AG09319 (cell line): Measurements from ENCODE around the gene EMID1.

Experiments
- DNase-seq: peaks from one replicate; pipeline ENCODE4 v3.0.0-alpha.2; 2010; ENCODE audit warnings: low read depth; ENCODE audit errors: extremely low read depth
- TF ChIP-seq, protein P1 (sequence below): IDR thresholded peaks from 2 replicates; pipeline ENCODE4 v1.5.1; 2011; ENCODE audit warnings: low read depth, mild to moderate bottlenecking, inconsistent platforms, low read length, moderate library complexity

The EMID1 gene

DNA sequence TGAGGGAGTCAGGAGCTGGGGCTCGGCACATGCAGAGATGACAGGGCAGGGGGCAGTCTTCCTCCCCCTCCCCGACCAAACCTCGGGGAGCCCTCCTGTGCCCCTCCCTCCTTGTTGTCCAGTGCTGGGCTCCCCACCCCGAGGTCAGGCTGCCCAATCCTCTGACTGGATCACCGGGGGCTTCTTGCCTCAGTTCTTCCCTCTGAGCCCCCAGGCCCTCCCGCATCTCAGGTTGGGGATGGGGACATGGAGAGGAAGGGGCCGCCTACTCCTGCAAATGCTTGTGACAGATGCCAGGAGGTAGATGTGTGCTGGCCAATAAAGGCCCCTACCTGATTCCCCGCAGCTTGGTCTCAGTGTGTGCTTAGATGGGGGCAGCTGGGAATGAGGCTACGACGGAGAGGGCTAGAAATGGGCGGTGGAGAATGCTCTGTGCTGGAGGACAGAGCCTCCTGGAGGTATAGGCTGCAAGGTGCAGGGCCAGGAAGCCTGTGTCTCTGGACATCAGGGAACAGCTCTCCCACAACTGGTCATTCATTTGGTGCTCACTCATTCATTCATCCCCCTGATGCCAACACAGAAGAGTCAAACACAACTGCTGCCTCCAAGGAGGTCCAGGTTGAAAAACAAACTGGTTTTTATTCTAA lies 53.7 kb downstream of the EMID1 start:
- TF ChIP-seq, protein P1, sequence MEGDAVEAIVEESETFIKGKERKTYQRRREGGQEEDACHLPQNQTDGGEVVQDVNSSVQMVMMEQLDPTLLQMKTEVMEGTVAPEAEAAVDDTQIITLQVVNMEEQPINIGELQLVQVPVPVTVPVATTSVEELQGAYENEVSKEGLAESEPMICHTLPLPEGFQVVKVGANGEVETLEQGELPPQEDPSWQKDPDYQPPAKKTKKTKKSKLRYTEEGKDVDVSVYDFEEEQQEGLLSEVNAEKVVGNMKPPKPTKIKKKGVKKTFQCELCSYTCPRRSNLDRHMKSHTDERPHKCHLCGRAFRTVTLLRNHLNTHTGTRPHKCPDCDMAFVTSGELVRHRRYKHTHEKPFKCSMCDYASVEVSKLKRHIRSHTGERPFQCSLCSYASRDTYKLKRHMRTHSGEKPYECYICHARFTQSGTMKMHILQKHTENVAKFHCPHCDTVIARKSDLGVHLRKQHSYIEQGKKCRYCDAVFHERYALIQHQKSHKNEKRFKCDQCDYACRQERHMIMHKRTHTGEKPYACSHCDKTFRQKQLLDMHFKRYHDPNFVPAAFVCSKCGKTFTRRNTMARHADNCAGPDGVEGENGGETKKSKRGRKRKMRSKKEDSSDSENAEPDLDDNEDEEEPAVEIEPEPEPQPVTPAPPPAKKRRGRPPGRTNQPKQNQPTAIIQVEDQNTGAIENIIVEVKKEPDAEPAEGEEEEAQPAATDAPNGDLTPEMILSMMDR = no peak; the same call in 1 of the 2 replicates
- no peak for DNase-seq

GRCh38 chr22:29260031-29260560 lies 54.4 kb downstream of the EMID1 start:
- no peak for DNase-seq
- TF ChIP-seq, protein P1 = no peak

GRCh38 chr22:29260601-29261315 lies 55.1 kb downstream of the EMID1 start:
- TF ChIP-seq, protein P1 = no peak
- DNase-seq = no peak

DNA sequence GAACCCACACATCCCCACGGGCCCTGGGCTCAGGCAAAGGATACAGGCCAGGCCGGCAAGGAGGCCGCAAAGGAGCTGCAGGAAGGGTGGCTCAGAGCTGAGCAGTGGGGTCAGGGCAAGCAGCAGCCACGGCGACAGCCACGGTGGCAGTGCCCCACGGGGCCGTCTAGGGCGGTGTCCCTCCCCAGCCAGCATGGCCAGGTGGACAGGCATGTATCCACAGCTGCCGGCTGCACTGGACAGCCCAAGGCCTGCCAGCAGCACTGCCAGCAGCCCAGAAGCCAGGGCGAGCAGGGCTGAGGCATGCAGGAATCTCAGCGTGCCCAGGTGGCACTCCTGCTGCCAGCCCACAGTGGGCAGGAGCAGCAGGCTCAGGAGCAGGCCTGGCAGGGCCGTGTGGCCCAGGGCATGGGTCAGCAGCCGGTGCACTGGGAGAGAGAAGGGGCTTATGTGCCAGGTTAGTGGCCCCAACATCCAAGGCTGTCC lies 58.1 kb downstream of the EMID1 start:
- no peak for DNase-seq
- TF ChIP-seq, protein P1 = no peak

GRCh38 chr22:29265305-29265704 lies 59.6 kb downstream of the EMID1 start:
- TF ChIP-seq, protein P1 = no peak
- no peak for DNase-seq

DNA sequence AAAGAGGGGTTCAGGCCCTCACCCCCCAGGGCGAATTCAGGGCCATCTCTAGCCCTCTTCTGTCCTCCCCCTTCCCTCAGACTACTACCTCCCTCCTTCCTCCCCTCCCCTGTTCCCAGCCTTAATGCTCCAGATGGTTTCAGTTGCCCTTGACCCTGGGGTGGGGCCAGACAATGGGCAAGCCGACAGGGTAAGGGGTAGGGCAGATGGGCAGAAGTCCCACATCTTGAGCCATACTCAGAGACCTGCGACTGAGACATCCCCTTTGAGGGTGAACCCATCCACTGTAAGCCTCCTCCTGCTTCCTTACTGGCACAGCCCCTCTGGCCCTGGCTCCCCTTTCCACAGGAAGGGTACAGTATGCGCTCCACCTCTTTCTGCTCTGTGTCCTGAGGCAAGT lies 60.2 kb downstream of the EMID1 start:
- TF ChIP-seq, protein P1 = no peak
- DNase-seq = no peak
